ENCODE results near the gene CRP.

DNA sequence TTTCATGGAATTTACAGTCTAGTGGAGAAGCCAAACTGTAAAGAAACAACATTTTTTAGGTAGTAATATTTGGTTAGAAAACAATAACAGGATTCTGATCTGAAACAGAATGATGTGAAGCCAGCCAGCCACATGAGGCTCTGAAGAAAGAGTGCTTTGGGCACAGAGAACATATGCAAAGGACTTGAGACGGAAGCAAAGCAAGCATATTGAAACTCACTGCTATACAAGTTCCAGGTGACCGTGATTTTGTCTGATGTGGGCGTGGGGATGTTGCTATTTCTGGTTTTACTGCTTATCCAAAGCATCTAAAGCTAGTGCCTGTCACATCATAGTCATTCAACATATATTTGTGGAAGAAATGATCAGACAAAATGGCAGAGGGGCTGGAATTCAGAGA lies 14.7 kb downstream of the CRP start:
- TF ChIP-seq, protein P1, sequence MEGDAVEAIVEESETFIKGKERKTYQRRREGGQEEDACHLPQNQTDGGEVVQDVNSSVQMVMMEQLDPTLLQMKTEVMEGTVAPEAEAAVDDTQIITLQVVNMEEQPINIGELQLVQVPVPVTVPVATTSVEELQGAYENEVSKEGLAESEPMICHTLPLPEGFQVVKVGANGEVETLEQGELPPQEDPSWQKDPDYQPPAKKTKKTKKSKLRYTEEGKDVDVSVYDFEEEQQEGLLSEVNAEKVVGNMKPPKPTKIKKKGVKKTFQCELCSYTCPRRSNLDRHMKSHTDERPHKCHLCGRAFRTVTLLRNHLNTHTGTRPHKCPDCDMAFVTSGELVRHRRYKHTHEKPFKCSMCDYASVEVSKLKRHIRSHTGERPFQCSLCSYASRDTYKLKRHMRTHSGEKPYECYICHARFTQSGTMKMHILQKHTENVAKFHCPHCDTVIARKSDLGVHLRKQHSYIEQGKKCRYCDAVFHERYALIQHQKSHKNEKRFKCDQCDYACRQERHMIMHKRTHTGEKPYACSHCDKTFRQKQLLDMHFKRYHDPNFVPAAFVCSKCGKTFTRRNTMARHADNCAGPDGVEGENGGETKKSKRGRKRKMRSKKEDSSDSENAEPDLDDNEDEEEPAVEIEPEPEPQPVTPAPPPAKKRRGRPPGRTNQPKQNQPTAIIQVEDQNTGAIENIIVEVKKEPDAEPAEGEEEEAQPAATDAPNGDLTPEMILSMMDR (IDR thresholded peaks at IDR 0.05), result no peak
- no peak for TF ChIP-seq EP300 (IDR thresholded peaks at IDR 0.05)
